Endothelial cell (in vitro differentiated cells): ENCODE data around the gene ERP44. TPM values are rescaled to one million over a fixed set of nuclear protein-coding genes. Genes with fewer than 3 reads are reported as not detected.

Source experiments
- DNase-seq: peaks from one replicate; pipeline ENCODE4 v3.0.0; 2021; ENCODE audit warnings: low spot score
- H3K27ac Mint-ChIP-seq: one replicate; pipeline ENCODE4 v1.8.0; 2021; ENCODE audit warnings: mixed read lengths, inconsistent platforms; ENCODE audit not compliant: unreplicated experiment
- H3K27me3 Mint-ChIP-seq: one replicate; pipeline ENCODE4 v1.8.0; 2021; ENCODE audit warnings: mild to moderate bottlenecking, moderate library complexity, mixed read lengths, inconsistent platforms; ENCODE audit not compliant: unreplicated experiment
- H3K36me3 Mint-ChIP-seq: one replicate; pipeline ENCODE4 v1.8.0; 2021; ENCODE audit warnings: mild to moderate bottlenecking, low read depth, mixed read lengths, inconsistent platforms; ENCODE audit not compliant: unreplicated experiment
- H3K4me1 Mint-ChIP-seq: one replicate; pipeline ENCODE4 v1.8.0; 2021; ENCODE audit warnings: mild to moderate bottlenecking, mixed read lengths, inconsistent platforms; ENCODE audit not compliant: unreplicated experiment
- H3K4me3 Mint-ChIP-seq: one replicate; pipeline ENCODE4 v1.8.0; 2021; ENCODE audit warnings: mild to moderate bottlenecking, mixed read lengths, inconsistent platforms; ENCODE audit not compliant: unreplicated experiment
- H3K9me3 Mint-ChIP-seq: one replicate; pipeline ENCODE4 v1.8.0; 2021; ENCODE audit warnings: mixed read lengths, inconsistent platforms; ENCODE audit not compliant: unreplicated experiment
- CTCF ChIP-seq: fragments of 200-600 bp; sonication (generic); IDR thresholded peaks from one replicate; pipeline ENCODE4 v1.5.0; 2021; ENCODE audit warnings: antibody characterized with exemption; ENCODE audit not compliant: unreplicated experiment
- total RNA-seq: library from RNA; stranded (reverse); fragmentation: NEBNext Ultra II Directional; extraction: Animal tissue kit (Norgen Biotek cat#: 25700); gene quantifications from one replicate; pipeline ENCODE4 v1.2.1, GENCODE V29; 2021; ENCODE audit not compliant: unreplicated experiment

ERP44 gene
- total RNA-seq, 1 donor from 2014 or later: 14.5 TPM

- H3K36me3 Mint-ChIP-seq: no peaks in the 10 kb centered on the region
- no peaks in the 10 kb centered on the region for H3K27me3 Mint-ChIP-seq
- H3K4me1 Mint-ChIP-seq: no peaks in the 10 kb centered on the region
- H3K9me3 Mint-ChIP-seq: no peaks in the 10 kb centered on the region
- DNase-seq: no peak
- no peak overlapping the region for H3K27ac Mint-ChIP-seq
- no peak for TF ChIP-seq CTCF
- no peak overlapping the region for H3K4me3 Mint-ChIP-seq
Measured at GRCh38 chr9:100111235-100111634, 12.4 kb upstream of the ERP44 start.

- no peak for TF ChIP-seq CTCF
- DNase-seq: no peak
- H3K36me3 Mint-ChIP-seq: no peaks in the 10 kb centered on the region
- no peaks in the 10 kb centered on the region for H3K27me3 Mint-ChIP-seq
- H3K4me3 Mint-ChIP-seq: no peak overlapping the region
- H3K4me1 Mint-ChIP-seq: no peaks in the 10 kb centered on the region
- H3K27ac Mint-ChIP-seq: no peak overlapping the region
- H3K9me3 Mint-ChIP-seq: no peaks in the 10 kb centered on the region
Measured at GRCh38 chr9:100108559-100108958, 9.8 kb upstream of the ERP44 start.

- Mint-ChIP-seq H3K4me1 (no peaks in the 10 kb centered on the region), H3K27ac (no peak overlapping the region), H3K36me3 (no peaks in the 10 kb centered on the region), H3K9me3 (no peaks in the 10 kb centered on the region), H3K4me3 (no peak overlapping the region), H3K27me3 (no peaks in the 10 kb centered on the region)
- DNase-seq: no peak
- no peak for TF ChIP-seq CTCF
Measured at GRCh38 chr9:100106616-100107015, 7.8 kb upstream of the ERP44 start.

GRCh38 chr9:100105861-100106260 lies 7.1 kb upstream of the ERP44 start:
- Mint-ChIP-seq H3K27me3 (no peaks in the 10 kb centered on the region), H3K27ac (no peak overlapping the region), H3K9me3 (no peaks in the 10 kb centered on the region), H3K4me1 (no peaks in the 10 kb centered on the region), H3K4me3 (no peak overlapping the region), H3K36me3 (no peaks in the 10 kb centered on the region)
- no peak for DNase-seq
- TF ChIP-seq CTCF: no peak

GRCh38 chr9:100104314-100104713 lies 5.5 kb upstream of the ERP44 start:
- peaks cover 3% of the 10 kb centered on the region for H3K4me1 Mint-ChIP-seq
- TF ChIP-seq CTCF: no peak
- no peak overlapping the region for H3K27ac Mint-ChIP-seq
- H3K27me3 Mint-ChIP-seq: no peaks in the 10 kb centered on the region
- no peak overlapping the region for H3K4me3 Mint-ChIP-seq
- H3K36me3 Mint-ChIP-seq: no peaks in the 10 kb centered on the region
- no peaks in the 10 kb centered on the region for H3K9me3 Mint-ChIP-seq
- DNase-seq: no peak
